Endothelial cell of umbilical vein (primary cell): ENCODE data around the gene WBP1L. TPM values are rescaled to one million over a fixed set of nuclear protein-coding genes. Genes with fewer than 3 reads are reported as not detected.

Experiments
- BruUV-seq: library from RNA; stranded (reverse); fragments of 400-500 nt; replicated peaks from 2 replicates; lab custom pipeline; 2021; lab: Mats Ljungman, UMichigan
- CTCF ChIA-PET: fragments of 300-600, 350-600 bp; sonication (Branson Sonifier 250); formaldehyde crosslinking; loops from one replicate; lab custom pipeline; 2021; ENCODE audit warnings: antibody characterized with exemption, inconsistent platforms; lab: Charles Lee
- POLR2A ChIA-PET: fragments of 300-600, 350-600 bp; sonication (Branson Sonifier 250); formaldehyde crosslinking; loops from one replicate; lab custom pipeline; 2021; ENCODE audit warnings: antibody characterized with exemption, inconsistent platforms; lab: Charles Lee
- DNase-seq: peaks from one replicate; pipeline ENCODE4 v3.0.0-alpha.2; 2011; ENCODE audit warnings: low read depth, low spot score
- FAIRE-seq: peaks from 2 replicates; lab custom pipeline; 2011; peaks lifted over from hg19 to GRCh38; lab: Jason Lieb, UNC
- H2AFZ ChIP-seq: 2 replicates; pipeline ENCODE4 v1.6.0; 2012; ENCODE audit warnings: low read depth, low read length, control low read depth, inconsistent platforms
- H3K27ac ChIP-seq: 2 replicates; pipeline ENCODE4 v1.5.1; 2011; ENCODE audit warnings: low read depth, mild to moderate bottlenecking, control low read depth, low read length, moderate library complexity; ENCODE audit not compliant: insufficient read depth
- H3K27me3 ChIP-seq, 2 experiments: 2 replicates each; pipeline versions ENCODE4 v1.6.0 to v1.6.1; 2011; ENCODE audit warnings: low read length in 2 of 2, mixed read lengths in 1 of 2; ENCODE audit not compliant: control insufficient read depth in 2 of 2, insufficient read depth in 2 of 2
- H3K36me3 ChIP-seq, 2 experiments: 2 replicates in 1 of 2; 3 replicates in 1 of 2; pipeline ENCODE4 v1.5.1; 2011; ENCODE audit warnings: low read length in 2 of 2, mild to moderate bottlenecking in 1 of 2, moderate library complexity in 1 of 2; ENCODE audit not compliant: control insufficient read depth in 2 of 2, insufficient read depth in 2 of 2; ENCODE audit errors: extremely low read depth in 1 of 2
- H3K4me1 ChIP-seq: 3 replicates; pipeline ENCODE4 v1.5.1; 2011; ENCODE audit warnings: mild to moderate bottlenecking, low read length; ENCODE audit not compliant: control insufficient read depth, insufficient read depth; ENCODE audit errors: extremely low read depth
- H3K4me2 ChIP-seq: 2 replicates; pipeline ENCODE4 v1.6.1; 2011; ENCODE audit warnings: low read length, control low read depth, mixed read lengths; ENCODE audit not compliant: insufficient read depth
- H3K4me3 ChIP-seq, 3 experiments: fragments of 200-600 bp in 1 of 3; sonication (generic), shearing (Covaris generic) in 1 of 3; replicated peaks in 1 of 3; 2 replicates each; pipeline ENCODE4 v1.5.1; 2011 to 2016; ENCODE audit warnings: control low read depth in 3 of 3, low read length in 3 of 3, mild to moderate bottlenecking in 2 of 3, inconsistent platforms in 1 of 3, low read depth in 1 of 3, moderate library complexity in 1 of 3; ENCODE audit not compliant: insufficient read depth in 1 of 3
- H3K79me2 ChIP-seq: 2 replicates; pipeline ENCODE4 v1.6.0; 2012; ENCODE audit warnings: low read length, inconsistent platforms; ENCODE audit not compliant: control insufficient read depth, insufficient read depth
- H3K9ac ChIP-seq: replicated peaks from 2 replicates; pipeline ENCODE3; 2011; ENCODE audit warnings: low read length, control low read depth; ENCODE audit not compliant: insufficient read depth; ENCODE audit errors: extremely low read depth
- H3K9me1 ChIP-seq: replicated peaks from 3 replicates; pipeline ENCODE4 v1.6.0; 2011; ENCODE audit warnings: mild to moderate bottlenecking, low read length; ENCODE audit not compliant: control insufficient read depth, insufficient read depth; ENCODE audit errors: extremely low read depth
- H3K9me3 ChIP-seq: replicated peaks from 2 replicates; pipeline ENCODE4 v1.5.1; 2012; ENCODE audit warnings: low read length, inconsistent platforms; ENCODE audit not compliant: control insufficient read depth, insufficient read depth
- H4K20me1 ChIP-seq: replicated peaks from 2 replicates; pipeline ENCODE3; 2011; ENCODE audit warnings: mild to moderate bottlenecking, low read length; ENCODE audit not compliant: control insufficient read depth, insufficient read depth; ENCODE audit errors: extremely low read depth
- EZH2 ChIP-seq: IDR thresholded peaks from 2 replicates; pipeline ENCODE4 v1.6.1; 2012; ENCODE audit warnings: borderline replicate concordance, low read depth, mild to moderate bottlenecking, moderate library complexity, low read length, inconsistent platforms; ENCODE audit not compliant: severe bottlenecking
- FOS ChIP-seq: IDR thresholded peaks from 2 replicates; pipeline ENCODE4 v1.6.1; 2011; ENCODE audit warnings: mild to moderate bottlenecking, low read length, moderate library complexity, borderline replicate concordance; ENCODE audit not compliant: insufficient read depth
- GATA2 ChIP-seq: IDR thresholded peaks from 2 replicates; pipeline ENCODE4 v1.7.0; 2011; ENCODE audit warnings: low read depth, mild to moderate bottlenecking, moderate library complexity, mixed read lengths, low read length; ENCODE audit not compliant: insufficient read length, insufficient read depth
- JUN ChIP-seq: IDR thresholded peaks from 2 replicates; pipeline ENCODE4 v1.6.1; 2011; ENCODE audit warnings: borderline replicate concordance, low read depth; ENCODE audit not compliant: insufficient read length, insufficient read depth
- MYC ChIP-seq: IDR thresholded peaks from one replicate; pipeline ENCODE4 v1.6.1; 2011; ENCODE audit warnings: mild to moderate bottlenecking, low read depth, low read length
- POLR2A ChIP-seq: IDR thresholded peaks from 2 replicates; pipeline ENCODE4 v1.6.1; 2012; ENCODE audit warnings: low read depth, mild to moderate bottlenecking, control low read depth, low read length
- POLR2AphosphoS5 ChIP-seq: IDR thresholded peaks from 2 replicates; pipeline ENCODE4 v1.6.1; 2012; ENCODE audit warnings: low read depth, mild to moderate bottlenecking, control low read depth, low read length, moderate library complexity; ENCODE audit not compliant: insufficient read depth
- dilution Hi-C: fragments of 300-500 bp; cut with MboI; formaldehyde crosslinking; loops from one replicate; pipeline ENCODE4 v1.15.0; 2019; ENCODE audit warnings: low sequenced_read_pairs; ENCODE audit not compliant: extremely low pct_ligation_motif_present
- intact Hi-C: fragments of 100-400 bp; cut with micrococcal nuclease; formaldehyde crosslinking; loops from one replicate; pipeline ENCODE4 v1.10.0; 2022
- polyA plus RNA-seq, 4 experiments: library from polyadenylated mRNA; depleted of rRNA in 3 of 4; stranded (reverse) in 3 of 4; unstranded in 1 of 4; fragments of >200 nt; gene quantifications; 2 replicates each; pipeline versions ENCODE4 v1.2.1 to v1.2.3, GENCODE V29; 2011 to 2012; ENCODE audit warnings: missing spikeins in 1 of 4
- total RNA-seq: library from RNA; stranded (reverse); gene quantifications from 2 replicates; pipeline ENCODE4 v1.2.3, GENCODE V29; 2021
- TF ChIP-seq, protein P1 (sequence below): IDR thresholded peaks from 2 replicates; pipeline ENCODE4 v1.6.1; 2011; ENCODE audit not compliant: insufficient read depth, insufficient read length
- TF ChIP-seq, protein P2 (sequence below), 2 donors: IDR thresholded peaks; 1 replicate in 1 of 2; 2 replicates in 1 of 2; pipeline ENCODE4 v1.5.1; 2011; ENCODE audit warnings: low read length in 2 of 2, mild to moderate bottlenecking in 2 of 2, moderate library complexity in 2 of 2, control low read depth in 1 of 2, inconsistent platforms in 1 of 2, low read depth in 1 of 2; ENCODE audit not compliant: insufficient read depth in 1 of 2; ENCODE audit errors: extremely low read depth in 1 of 2

Gene WBP1L
- total and polyA plus RNA-seq, 2 donors (not counting 3 experiments of a cell fraction or from before 2014, with no cell fraction given), result 46.0 to 70.3 TPM

DNA sequence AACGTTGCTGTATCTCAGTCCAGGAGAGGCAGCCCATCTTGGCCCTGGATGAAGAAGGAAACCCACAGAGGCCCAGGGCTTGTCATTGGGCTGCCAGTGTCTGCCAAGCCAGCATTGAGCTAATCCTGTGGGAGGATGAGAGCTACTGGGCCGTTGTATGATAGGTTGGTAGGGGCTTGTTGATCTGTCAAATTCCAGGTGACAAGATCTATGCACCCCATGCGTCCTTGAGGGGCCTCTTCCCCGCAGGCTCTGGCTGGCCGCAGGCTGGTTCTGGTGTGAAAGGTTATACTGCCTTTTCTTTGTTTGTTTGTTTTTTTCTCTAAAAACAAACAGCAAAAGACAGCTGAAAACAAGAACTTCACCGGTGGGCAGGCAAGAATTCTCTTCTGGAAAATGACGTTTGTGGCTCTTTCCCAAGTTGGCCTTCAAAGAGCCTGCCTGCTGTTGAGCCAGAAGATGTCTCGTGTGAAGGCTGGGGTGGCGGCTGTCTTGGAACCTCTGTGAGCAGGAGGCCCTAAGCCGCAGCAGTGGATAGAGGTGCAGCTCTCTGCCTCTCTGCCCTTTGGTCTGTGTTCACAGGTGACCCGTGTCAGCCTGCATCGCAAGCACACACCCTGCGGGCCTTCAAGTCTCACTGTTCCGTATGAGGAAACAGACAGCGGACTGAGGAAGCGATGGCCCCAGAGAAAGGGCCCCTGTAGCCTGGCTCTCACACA, 70.1 kb downstream of the WBP1L start:
- intact Hi-C loops, result loop anchor here (1.0 kb wide), 4 partner anchors 11 to 311 kb away; partner anchors contain the start of gene SUFU
- CTCF ChIA-PET, result interaction anchor here (0.6 to 3.6 kb wide), 6 partner anchors 8 to 783 kb away, joined by 3 to 15 read pairs (median 4); partner anchors contain the start of gene WBP1L
- DNase-seq (no peak), FAIRE-seq (peak; percentile 4)
- Histone ChIP-seq H3K27me3 (no peaks in the 10 kb centered on the region), H3K79me2 (no peaks in the 10 kb centered on the region), H3K4me1 (peaks cover 42% of the 10 kb centered on the region), H4K20me1 (no peaks in the 10 kb centered on the region), H3K4me3 (no peak overlapping the region), H3K4me2 (peak overlapping the region; percentile 24), H3K9ac (peak overlapping the region; percentile 90), H3K9me1 (no peaks in the 10 kb centered on the region), H3K36me3 (peaks cover 0 to 29% of the 10 kb centered on the region in 2 experiments), H2AFZ (no peak overlapping the region), H3K27ac (peak overlapping the region; percentile 99), H3K9me3 (no peaks in the 10 kb centered on the region)
- POLR2A ChIA-PET, result no interaction called here
- BruUV-seq, result no TSS peak
- dilution Hi-C loops, result no loop called here
- no peak for TF ChIP-seq GATA2
- TF ChIP-seq, protein P1, sequence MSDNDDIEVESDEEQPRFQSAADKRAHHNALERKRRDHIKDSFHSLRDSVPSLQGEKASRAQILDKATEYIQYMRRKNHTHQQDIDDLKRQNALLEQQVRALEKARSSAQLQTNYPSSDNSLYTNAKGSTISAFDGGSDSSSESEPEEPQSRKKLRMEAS, result no peak

DNA sequence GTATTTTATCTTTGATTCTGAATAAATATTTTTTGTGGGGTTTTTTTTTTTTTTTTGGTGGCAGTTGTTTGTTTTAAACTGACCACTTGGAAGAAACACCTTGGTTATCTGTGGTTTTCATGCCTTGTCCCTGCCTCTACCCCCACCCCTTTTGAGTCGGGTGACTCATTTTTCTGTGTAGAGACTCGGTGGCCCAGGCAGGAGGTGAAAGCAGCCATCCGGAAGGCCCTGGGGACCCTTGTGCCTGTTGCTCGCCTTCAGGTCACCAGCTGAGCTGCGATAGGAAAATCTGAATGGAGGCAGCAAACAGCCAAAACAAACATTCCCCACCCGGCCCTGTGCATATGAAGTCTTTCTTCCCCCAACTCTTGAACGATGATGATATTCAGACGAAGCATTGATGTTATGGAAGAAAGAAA, 70.7 kb downstream of the WBP1L start:
- Histone ChIP-seq H3K4me2 (peak overlapping the region; percentile 24), H4K20me1 (no peaks in the 10 kb centered on the region), H3K4me3 (no peak overlapping the region), H3K9ac (peak overlapping the region; percentile 90), H3K9me1 (no peaks in the 10 kb centered on the region), H3K27ac (peak overlapping the region; percentile 99), H3K27me3 (no peaks in the 10 kb centered on the region), H3K4me1 (peaks cover 42% of the 10 kb centered on the region), H3K36me3 (peaks cover 0 to 28% of the 10 kb centered on the region in 2 experiments), H3K79me2 (no peaks in the 10 kb centered on the region), H3K9me3 (no peaks in the 10 kb centered on the region), H2AFZ (no peak overlapping the region)
- no TSS peak for BruUV-seq
- TF ChIP-seq POLR2AphosphoS5 (peak; percentile 90), GATA2 (peak; percentile 87), FOS (peak; percentile 92), POLR2A (peak; percentile 45), JUN (peak; percentile 64), EZH2 (no peak), MYC (peak; percentile 17)
- TF ChIP-seq, protein P1, result no peak
- TF ChIP-seq, protein P2, sequence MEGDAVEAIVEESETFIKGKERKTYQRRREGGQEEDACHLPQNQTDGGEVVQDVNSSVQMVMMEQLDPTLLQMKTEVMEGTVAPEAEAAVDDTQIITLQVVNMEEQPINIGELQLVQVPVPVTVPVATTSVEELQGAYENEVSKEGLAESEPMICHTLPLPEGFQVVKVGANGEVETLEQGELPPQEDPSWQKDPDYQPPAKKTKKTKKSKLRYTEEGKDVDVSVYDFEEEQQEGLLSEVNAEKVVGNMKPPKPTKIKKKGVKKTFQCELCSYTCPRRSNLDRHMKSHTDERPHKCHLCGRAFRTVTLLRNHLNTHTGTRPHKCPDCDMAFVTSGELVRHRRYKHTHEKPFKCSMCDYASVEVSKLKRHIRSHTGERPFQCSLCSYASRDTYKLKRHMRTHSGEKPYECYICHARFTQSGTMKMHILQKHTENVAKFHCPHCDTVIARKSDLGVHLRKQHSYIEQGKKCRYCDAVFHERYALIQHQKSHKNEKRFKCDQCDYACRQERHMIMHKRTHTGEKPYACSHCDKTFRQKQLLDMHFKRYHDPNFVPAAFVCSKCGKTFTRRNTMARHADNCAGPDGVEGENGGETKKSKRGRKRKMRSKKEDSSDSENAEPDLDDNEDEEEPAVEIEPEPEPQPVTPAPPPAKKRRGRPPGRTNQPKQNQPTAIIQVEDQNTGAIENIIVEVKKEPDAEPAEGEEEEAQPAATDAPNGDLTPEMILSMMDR (IDR thresholded peaks at IDR 0.05; ENCODE audit: extremely low read depth in 1 of 2, insufficient read depth in 1 of 2, low read depth in 1 of 2, low read length in 2 of 2), result no peak
- ChIA-PET CTCF (interaction anchor here (0.7 to 3.6 kb wide), 5 partner anchors 12 to 1816 kb away, joined by 4 to 15 read pairs (median 4); partner anchors contain the start of gene WBP1L), POLR2A (no interaction called here)
- DNase-seq (peak; percentile 98), FAIRE-seq (peak; percentile 94)
- dilution Hi-C loops, result no loop called here
- intact Hi-C loops, result loop anchor here (1.0 kb wide), 4 partner anchors 11 to 311 kb away; partner anchors contain the start of gene SUFU
